Measurements from ENCODE around the gene ELK4. TPM values are rescaled to one million over a fixed set of nuclear protein-coding genes. Genes with fewer than 3 reads are reported as not detected.

ELK4 gene
- total and polyA plus RNA-seq, 2 of the 4 experiments (the other 2 are of a cell fraction): 4.6 to 11.3 TPM

DNA sequence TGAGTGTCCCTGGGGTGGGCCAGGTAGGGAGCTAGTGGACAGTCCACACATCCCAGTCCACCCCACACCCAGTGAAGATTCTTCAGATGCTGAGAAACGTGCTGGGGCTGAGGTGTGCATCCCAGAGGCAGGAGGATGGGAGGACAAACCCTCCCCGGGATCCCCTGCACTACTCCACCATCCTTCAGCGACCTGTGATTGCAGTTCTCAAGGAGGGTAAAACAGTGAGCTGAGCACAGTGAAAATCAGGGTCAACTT lies 51.0 kb downstream of the ELK4 start:
- in situ Hi-C loops (cut with MboI; ENCODE audit: low sequenced_read_pairs) (no loop called here), intact Hi-C loops (cut with micrococcal nuclease) (no loop called here), dilution Hi-C loops (cut with HindIII; ENCODE audit: low sequenced_read_pairs, unreplicated experiment) (no loop called here)
- no CpG with 5 or more reads among the region's 3 CpGs for WGBS, 2 experiments (ENCODE audit: extremely low coverage in 2 of 2, insufficient read length in 1 of 2)
- no peak overlapping the region for H3K4me2 ChIP-seq (ENCODE audit: low read depth, low read length)
- no peak overlapping the region for H2AK9ac ChIP-seq (replicated peaks; ENCODE audit: low read depth, low read length, poor library complexity)
- H3K23ac ChIP-seq (ENCODE audit: low read depth, low read length): no peak overlapping the region
- DNase-seq (no peak), ATAC-seq (ENCODE audit: low read depth) (no peak)
- H2BK120ac ChIP-seq (ENCODE audit: low read depth, low read length): no peak overlapping the region
- H3K79me1 ChIP-seq (ENCODE audit: low read depth in 1 of 2, low read length in 2 of 2): no peaks in the 10 kb centered on the region
- H4K91ac ChIP-seq (ENCODE audit: insufficient read depth, low read depth, low read length): no peak overlapping the region
- no peak overlapping the region for H2AK5ac ChIP-seq (ENCODE audit: low read depth, low read length)
- no peak overlapping the region for H3K9ac ChIP-seq (ENCODE audit: low read depth, low read length)
- H3K4me1 ChIP-seq (ENCODE audit: control insufficient read depth, insufficient read depth, low read length): peaks cover 6% of the 10 kb centered on the region; the same call in 1 of the 2 replicates
- H2BK5ac ChIP-seq (ENCODE audit: low read depth, low read length, poor library complexity, severe bottlenecking): no peak overlapping the region
- no peaks in the 10 kb centered on the region for H3K36me3 ChIP-seq (ENCODE audit: control insufficient read depth, insufficient read depth, low read length)
- H2AFZ ChIP-seq (replicated peaks; ENCODE audit: low read length, poor library complexity): peak overlapping the region; percentile 14
- H3K56ac ChIP-seq (ENCODE audit: extremely low read depth, insufficient read depth, low read length): no peak overlapping the region
- TF ChIP-seq BHLHE40 (IDR thresholded peaks at IDR 0.05; ENCODE audit: low read depth, low read length) (no peak), MAFK (IDR thresholded peaks at IDR 0.05; ENCODE audit: low read depth, low read length) (no peak), CEBPB (IDR thresholded peaks at IDR 0.05; ENCODE audit: low read depth, low read length) (no peak), POLR2A (IDR thresholded peaks at IDR 0.05; ENCODE audit: low read depth, low read length) (no peak), RCOR1 (IDR thresholded peaks at IDR 0.05; ENCODE audit: insufficient replicate concordance, low read length) (no peak), CHD1 (IDR thresholded peaks at IDR 0.05; ENCODE audit: low read depth, low read length) (no peak), NFE2L2 (IDR thresholded peaks at IDR 0.05; ENCODE audit: low read depth, low read length) (no peak)
- TF ChIP-seq, protein P1, sequence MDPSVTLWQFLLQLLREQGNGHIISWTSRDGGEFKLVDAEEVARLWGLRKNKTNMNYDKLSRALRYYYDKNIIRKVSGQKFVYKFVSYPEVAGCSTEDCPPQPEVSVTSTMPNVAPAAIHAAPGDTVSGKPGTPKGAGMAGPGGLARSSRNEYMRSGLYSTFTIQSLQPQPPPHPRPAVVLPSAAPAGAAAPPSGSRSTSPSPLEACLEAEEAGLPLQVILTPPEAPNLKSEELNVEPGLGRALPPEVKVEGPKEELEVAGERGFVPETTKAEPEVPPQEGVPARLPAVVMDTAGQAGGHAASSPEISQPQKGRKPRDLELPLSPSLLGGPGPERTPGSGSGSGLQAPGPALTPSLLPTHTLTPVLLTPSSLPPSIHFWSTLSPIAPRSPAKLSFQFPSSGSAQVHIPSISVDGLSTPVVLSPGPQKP (IDR thresholded peaks at IDR 0.05; ENCODE audit: borderline replicate concordance, low read depth, low read length): no peak
- TF ChIP-seq, protein P2, sequence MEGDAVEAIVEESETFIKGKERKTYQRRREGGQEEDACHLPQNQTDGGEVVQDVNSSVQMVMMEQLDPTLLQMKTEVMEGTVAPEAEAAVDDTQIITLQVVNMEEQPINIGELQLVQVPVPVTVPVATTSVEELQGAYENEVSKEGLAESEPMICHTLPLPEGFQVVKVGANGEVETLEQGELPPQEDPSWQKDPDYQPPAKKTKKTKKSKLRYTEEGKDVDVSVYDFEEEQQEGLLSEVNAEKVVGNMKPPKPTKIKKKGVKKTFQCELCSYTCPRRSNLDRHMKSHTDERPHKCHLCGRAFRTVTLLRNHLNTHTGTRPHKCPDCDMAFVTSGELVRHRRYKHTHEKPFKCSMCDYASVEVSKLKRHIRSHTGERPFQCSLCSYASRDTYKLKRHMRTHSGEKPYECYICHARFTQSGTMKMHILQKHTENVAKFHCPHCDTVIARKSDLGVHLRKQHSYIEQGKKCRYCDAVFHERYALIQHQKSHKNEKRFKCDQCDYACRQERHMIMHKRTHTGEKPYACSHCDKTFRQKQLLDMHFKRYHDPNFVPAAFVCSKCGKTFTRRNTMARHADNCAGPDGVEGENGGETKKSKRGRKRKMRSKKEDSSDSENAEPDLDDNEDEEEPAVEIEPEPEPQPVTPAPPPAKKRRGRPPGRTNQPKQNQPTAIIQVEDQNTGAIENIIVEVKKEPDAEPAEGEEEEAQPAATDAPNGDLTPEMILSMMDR (conservative IDR thresholded peaks at IDR 0.05; ENCODE audit: low read depth, low read length): no peak
- TF ChIP-seq, protein P3, sequence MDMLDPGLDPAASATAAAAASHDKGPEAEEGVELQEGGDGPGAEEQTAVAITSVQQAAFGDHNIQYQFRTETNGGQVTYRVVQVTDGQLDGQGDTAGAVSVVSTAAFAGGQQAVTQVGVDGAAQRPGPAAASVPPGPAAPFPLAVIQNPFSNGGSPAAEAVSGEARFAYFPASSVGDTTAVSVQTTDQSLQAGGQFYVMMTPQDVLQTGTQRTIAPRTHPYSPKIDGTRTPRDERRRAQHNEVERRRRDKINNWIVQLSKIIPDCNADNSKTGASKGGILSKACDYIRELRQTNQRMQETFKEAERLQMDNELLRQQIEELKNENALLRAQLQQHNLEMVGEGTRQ (IDR thresholded peaks at IDR 0.05; ENCODE audit: low read depth, low read length): no peak
- H3K9me3 ChIP-seq (ENCODE audit: control insufficient read depth, insufficient read depth, low read length): no peaks in the 10 kb centered on the region
- H3K27ac ChIP-seq (ENCODE audit: insufficient read depth, low read length): no peak overlapping the region
- no peak overlapping the region for H3K18ac ChIP-seq (ENCODE audit: low read depth, low read length)
- H2BK15ac ChIP-seq (ENCODE audit: low read depth, low read length): no peak overlapping the region
- no peak overlapping the region for H3K14ac ChIP-seq (replicated peaks; ENCODE audit: low read depth, low read length)
- H4K5ac ChIP-seq (ENCODE audit: low read depth, low read length): no peak overlapping the region
- no peak overlapping the region for H3K4ac ChIP-seq (ENCODE audit: low read depth, low read length)
- BruUV-seq (replicated peaks): no TSS peak
- ChIA-PET POLR2A (ENCODE audit: unreplicated experiment) (no interaction called here), CTCF (interaction anchor here (0.6 kb wide), 1 partner anchor 42 kb away, joined by 3 read pairs; no protein-coding TSS in a partner anchor)
- H3K9me1 ChIP-seq (ENCODE audit: insufficient read depth, low read length): peaks cover 3% of the 10 kb centered on the region; the same call in 1 of the 2 replicates
- no peak overlapping the region for H2BK20ac ChIP-seq (ENCODE audit: low read depth, low read length)
- no peaks in the 10 kb centered on the region; the same call in 1 of the 2 replicates for H4K20me1 ChIP-seq (ENCODE audit: insufficient read depth, low read length)
- H3K27me3 ChIP-seq (ENCODE audit: control insufficient read depth, insufficient read depth, low read length): peaks cover 67% of the 10 kb centered on the region
- no peak overlapping the region for H4K8ac ChIP-seq (ENCODE audit: low read depth in 2 of 2, low read length in 2 of 2)
- H3K4me3 ChIP-seq (ENCODE audit: insufficient read depth, low read depth, low read length): no peak overlapping the region
